SK-N-SH (cell line): ENCODE results near the gene UCP3. TPM values are rescaled to one million over a fixed set of nuclear protein-coding genes. Genes with fewer than 3 reads are reported as not detected.

Source experiments
- CTCF ChIA-PET: fragments of 300-600, 350-600 bp; formaldehyde crosslinking; extraction: SDS; loops from one replicate; lab custom pipeline; 2021; lab: Yijun Ruan, JAX
- POLR2A ChIA-PET: fragments of 350-600 bp; sonication (Branson Sonifier 250); formaldehyde crosslinking; extraction: SDS; loops from one replicate; lab custom pipeline; 2020; ENCODE audit warnings: antibody characterized with exemption, inconsistent platforms; lab: Yijun Ruan, JAX
- DNase-seq: peaks from one replicate; pipeline ENCODE4 v3.0.0; 2012
- H2AFZ ChIP-seq: fragments of 200-600 bp; sonication (generic); 2 replicates; pipeline ENCODE4 v1.8.1; 2016; ENCODE audit warnings: antibody characterized with exemption, mild to moderate bottlenecking, low read depth
- H3F3A ChIP-seq: fragments of 200-600 bp; sonication (generic); replicated peaks from 2 replicates; pipeline ENCODE3; 2016; ENCODE audit warnings: antibody characterized with exemption, mild to moderate bottlenecking; ENCODE audit not compliant: insufficient read depth
- H3K27ac ChIP-seq, 2 experiments: fragments of 200-500 bp in 1 of 2; fragments of 200-600 bp in 1 of 2; sonication (Bioruptor generic) in 1 of 2; sonication (generic), shearing (Covaris generic) in 1 of 2; 2 replicates each; pipeline versions ENCODE4 v1.5.1 to v1.6.1; 2014 to 2016; ENCODE audit warnings: low read depth in 2 of 2, inconsistent platforms in 1 of 2, low read length in 1 of 2, mild to moderate bottlenecking in 1 of 2, mixed read lengths in 1 of 2
- H3K27me3 ChIP-seq: fragments of 200-600 bp; sonication (generic), shearing (Covaris generic); 2 replicates; pipeline ENCODE4 v1.6.1; 2016; ENCODE audit warnings: mixed run types; ENCODE audit not compliant: insufficient read depth
- H3K36me3 ChIP-seq, 2 experiments: fragments of 200-500 bp in 1 of 2; fragments of 200-600 bp in 1 of 2; sonication (Bioruptor generic) in 1 of 2; sonication (generic) in 1 of 2; replicated peaks in 1 of 2; 2 replicates each; pipeline versions ENCODE3 to v1.5.1; 2014 to 2016; ENCODE audit warnings: low read length in 1 of 2, mild to moderate bottlenecking in 1 of 2; ENCODE audit not compliant: insufficient read depth in 2 of 2, control insufficient read depth in 1 of 2
- H3K4me1 ChIP-seq, 2 experiments: fragments of 200-500 bp in 1 of 2; fragments of 200-600 bp in 1 of 2; sonication (Bioruptor generic) in 1 of 2; sonication (generic), shearing (Covaris generic) in 1 of 2; 2 replicates each; pipeline versions ENCODE4 v1.5.1 to v1.6.1; 2014 to 2016; ENCODE audit warnings: low read depth in 1 of 2, low read length in 1 of 2, mixed run types in 1 of 2; ENCODE audit not compliant: insufficient read depth in 2 of 2, control insufficient read depth in 1 of 2
- H3K4me2 ChIP-seq: fragments of 200-600 bp; sonication (generic), shearing (Covaris generic); 2 replicates; pipeline ENCODE4 v1.6.1; 2017; ENCODE audit warnings: mixed run types
- H3K4me3 ChIP-seq, 2 experiments: fragments of 200-500 bp in 1 of 2; fragments of 200-600 bp in 1 of 2; sonication (Bioruptor generic) in 1 of 2; sonication (generic), shearing (Covaris generic) in 1 of 2; 2 replicates each; pipeline versions ENCODE4 v1.5.1 to v1.8.1; 2014 to 2016; ENCODE audit warnings: low read depth in 2 of 2, inconsistent platforms in 1 of 2, low read length in 1 of 2, mild to moderate bottlenecking in 1 of 2, mixed read lengths in 1 of 2, moderate library complexity in 1 of 2
- H3K79me2 ChIP-seq: fragments of 200-600 bp; sonication (generic); 2 replicates; pipeline ENCODE4 v1.8.1; 2017; ENCODE audit warnings: mild to moderate bottlenecking; ENCODE audit not compliant: insufficient read depth
- H3K9ac ChIP-seq: fragments of 200-600 bp; sonication (generic); 2 replicates; pipeline ENCODE4 v1.6.1; 2017; ENCODE audit warnings: mixed run types
- H3K9me2 ChIP-seq: fragments of 200-600 bp; sonication (generic); 2 replicates; pipeline ENCODE4 v1.6.1; 2017; ENCODE audit warnings: mixed run types
- H3K9me3 ChIP-seq: fragments of 200-600 bp; sonication (generic); 2 replicates; pipeline ENCODE4 v1.6.1; 2017; ENCODE audit warnings: mixed run types, mild to moderate bottlenecking, moderate library complexity
- H4K20me1 ChIP-seq: fragments of 200-600 bp; sonication (generic); 2 replicates; pipeline ENCODE4 v1.6.1; 2017; ENCODE audit warnings: mild to moderate bottlenecking, mixed run types; ENCODE audit not compliant: insufficient read depth
- CHD2 ChIP-seq: fragments of 150-350 bp; IDR thresholded peaks from 2 replicates; pipeline ENCODE4 v1.6.1; 2018; ENCODE audit warnings: low read length; ENCODE audit not compliant: partially characterized antibody
- EP300 ChIP-seq, 2 experiments: IDR thresholded peaks; 2 replicates each; pipeline versions ENCODE4 v1.4.0 to v1.6.1; 2012; ENCODE audit warnings: borderline replicate concordance in 1 of 2, low read depth in 1 of 2, low read length in 1 of 2
- EZH2phosphoT487 ChIP-seq: fragments of 200-600 bp; sonication (generic); IDR thresholded peaks from 2 replicates; pipeline ENCODE4 v1.6.1; 2017; ENCODE audit warnings: low read depth, mixed run types, mild to moderate bottlenecking, antibody characterized with exemption, moderate library complexity, borderline replicate concordance
- FOXJ3 ChIP-seq: sonication (generic); formaldehyde crosslinking; IDR thresholded peaks from 2 replicates; pipeline ENCODE4 v1.5.1; 2020; ENCODE audit warnings: mild to moderate bottlenecking, missing genetic modification reagents
- GATA2 ChIP-seq: sonication (generic); formaldehyde crosslinking; IDR thresholded peaks from 2 replicates; pipeline ENCODE4 v1.5.0; 2020; ENCODE audit warnings: mild to moderate bottlenecking, missing genetic modification reagents
- MEF2A ChIP-seq: IDR thresholded peaks from 2 replicates; pipeline ENCODE4 v1.4.0; 2012; ENCODE audit warnings: low read depth, borderline replicate concordance
- POLR2AphosphoS5 ChIP-seq: IDR thresholded peaks from 2 replicates; pipeline ENCODE4 v1.6.1; 2012; ENCODE audit warnings: low read depth, low read length
- RCOR1 ChIP-seq: fragments of 150-350 bp; IDR thresholded peaks from 2 replicates; pipeline ENCODE4 v1.6.1; 2017; ENCODE audit warnings: antibody characterized with exemption, low read length
- RXRA ChIP-seq: IDR thresholded peaks from 2 replicates; pipeline ENCODE4 v1.4.0; 2012; ENCODE audit warnings: low read depth, mild to moderate bottlenecking, borderline replicate concordance
- SMC3 ChIP-seq: IDR thresholded peaks from 2 replicates; pipeline ENCODE4 v1.6.1; 2012; ENCODE audit warnings: low read depth, low read length, improper control_type of control experiment
- TEAD4 ChIP-seq: IDR thresholded peaks from 2 replicates; pipeline ENCODE4 v1.4.0; 2012; ENCODE audit warnings: mild to moderate bottlenecking, borderline replicate concordance; ENCODE audit not compliant: insufficient read depth
- whole genome bisulfite sequencing: methylation state at CpG from one replicate; pipeline ENCODE4 v1.1.6; 2017; ENCODE audit warnings: low lambda C conversion rate; 5-methylcytosine and 5-hydroxymethylcytosine counted together
- polyA plus RNA-seq, 3 experiments: library from polyadenylated mRNA; depleted of rRNA; stranded (reverse); fragments of >200 nt; gene quantifications; 2 replicates each; pipeline ENCODE4 v1.2.3, GENCODE V29; 2012
- TF ChIP-seq, protein P1 (sequence below): IDR thresholded peaks from 2 replicates; pipeline ENCODE4; 2012
- TF ChIP-seq, protein P2 (sequence below): IDR thresholded peaks from 2 replicates; pipeline ENCODE4 v1.6.1; 2012; ENCODE audit warnings: mild to moderate bottlenecking, low read depth, low read length, moderate library complexity
- TF ChIP-seq, protein P3 (sequence below): IDR thresholded peaks from 2 replicates; pipeline ENCODE4 v1.4.0; 2012; ENCODE audit warnings: low read depth
- TF ChIP-seq, protein P4 (sequence below): IDR thresholded peaks from 2 replicates; pipeline ENCODE4 v1.4.0; 2012; ENCODE audit warnings: low read depth, borderline replicate concordance

The UCP3 gene
- polyA plus RNA-seq, 1 of the 3 experiments (the other 2 are of a cell fraction): 1.2 TPM

DNA sequence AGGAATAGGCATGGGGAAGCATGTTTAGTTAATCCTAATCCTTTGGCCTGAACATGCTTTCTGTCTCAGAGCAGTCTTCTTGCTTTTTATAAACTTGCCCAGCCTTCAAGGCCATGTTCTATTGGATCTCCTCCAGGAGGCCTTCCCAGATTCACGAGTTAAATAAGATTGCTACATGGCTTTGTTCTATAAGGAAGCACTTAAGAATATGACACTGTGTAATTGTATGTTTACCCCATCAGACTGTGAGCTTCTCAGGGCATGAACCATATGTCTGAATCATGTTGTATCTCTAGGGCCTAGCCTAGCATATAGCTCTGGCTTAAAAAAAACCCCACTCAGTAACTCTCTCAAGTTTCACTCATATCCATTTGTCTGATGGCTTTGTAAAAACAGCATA, 26.4 kb upstream of the UCP3 start:
- H4K20me1 ChIP-seq: no peaks in the 10 kb centered on the region
- TF ChIP-seq, protein P1, sequence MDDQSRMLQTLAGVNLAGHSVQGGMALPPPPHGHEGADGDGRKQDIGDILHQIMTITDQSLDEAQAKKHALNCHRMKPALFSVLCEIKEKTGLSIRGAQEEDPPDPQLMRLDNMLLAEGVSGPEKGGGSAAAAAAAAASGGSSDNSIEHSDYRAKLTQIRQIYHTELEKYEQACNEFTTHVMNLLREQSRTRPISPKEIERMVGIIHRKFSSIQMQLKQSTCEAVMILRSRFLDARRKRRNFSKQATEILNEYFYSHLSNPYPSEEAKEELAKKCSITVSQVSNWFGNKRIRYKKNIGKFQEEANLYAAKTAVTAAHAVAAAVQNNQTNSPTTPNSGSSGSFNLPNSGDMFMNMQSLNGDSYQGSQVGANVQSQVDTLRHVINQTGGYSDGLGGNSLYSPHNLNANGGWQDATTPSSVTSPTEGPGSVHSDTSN: no peak
- no peak for TF ChIP-seq POLR2AphosphoS5
- TF ChIP-seq EP300 (IDR thresholded peaks at IDR 0.05; ENCODE audit: borderline replicate concordance in 1 of 2, low read depth in 1 of 2, low read length in 1 of 2): no peak
- no peak for TF ChIP-seq TEAD4
- TF ChIP-seq RXRA: no peak
- no peak for TF ChIP-seq RCOR1
- no peak for TF ChIP-seq FOXJ3 (CRISPR knock-in tag)
- TF ChIP-seq SMC3: no peak
- TF ChIP-seq, protein P2, sequence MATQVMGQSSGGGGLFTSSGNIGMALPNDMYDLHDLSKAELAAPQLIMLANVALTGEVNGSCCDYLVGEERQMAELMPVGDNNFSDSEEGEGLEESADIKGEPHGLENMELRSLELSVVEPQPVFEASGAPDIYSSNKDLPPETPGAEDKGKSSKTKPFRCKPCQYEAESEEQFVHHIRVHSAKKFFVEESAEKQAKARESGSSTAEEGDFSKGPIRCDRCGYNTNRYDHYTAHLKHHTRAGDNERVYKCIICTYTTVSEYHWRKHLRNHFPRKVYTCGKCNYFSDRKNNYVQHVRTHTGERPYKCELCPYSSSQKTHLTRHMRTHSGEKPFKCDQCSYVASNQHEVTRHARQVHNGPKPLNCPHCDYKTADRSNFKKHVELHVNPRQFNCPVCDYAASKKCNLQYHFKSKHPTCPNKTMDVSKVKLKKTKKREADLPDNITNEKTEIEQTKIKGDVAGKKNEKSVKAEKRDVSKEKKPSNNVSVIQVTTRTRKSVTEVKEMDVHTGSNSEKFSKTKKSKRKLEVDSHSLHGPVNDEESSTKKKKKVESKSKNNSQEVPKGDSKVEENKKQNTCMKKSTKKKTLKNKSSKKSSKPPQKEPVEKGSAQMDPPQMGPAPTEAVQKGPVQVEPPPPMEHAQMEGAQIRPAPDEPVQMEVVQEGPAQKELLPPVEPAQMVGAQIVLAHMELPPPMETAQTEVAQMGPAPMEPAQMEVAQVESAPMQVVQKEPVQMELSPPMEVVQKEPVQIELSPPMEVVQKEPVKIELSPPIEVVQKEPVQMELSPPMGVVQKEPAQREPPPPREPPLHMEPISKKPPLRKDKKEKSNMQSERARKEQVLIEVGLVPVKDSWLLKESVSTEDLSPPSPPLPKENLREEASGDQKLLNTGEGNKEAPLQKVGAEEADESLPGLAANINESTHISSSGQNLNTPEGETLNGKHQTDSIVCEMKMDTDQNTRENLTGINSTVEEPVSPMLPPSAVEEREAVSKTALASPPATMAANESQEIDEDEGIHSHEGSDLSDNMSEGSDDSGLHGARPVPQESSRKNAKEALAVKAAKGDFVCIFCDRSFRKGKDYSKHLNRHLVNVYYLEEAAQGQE: no peak
- TF ChIP-seq, protein P3, sequence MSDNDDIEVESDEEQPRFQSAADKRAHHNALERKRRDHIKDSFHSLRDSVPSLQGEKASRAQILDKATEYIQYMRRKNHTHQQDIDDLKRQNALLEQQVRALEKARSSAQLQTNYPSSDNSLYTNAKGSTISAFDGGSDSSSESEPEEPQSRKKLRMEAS: no peak
- TF ChIP-seq, protein P4, sequence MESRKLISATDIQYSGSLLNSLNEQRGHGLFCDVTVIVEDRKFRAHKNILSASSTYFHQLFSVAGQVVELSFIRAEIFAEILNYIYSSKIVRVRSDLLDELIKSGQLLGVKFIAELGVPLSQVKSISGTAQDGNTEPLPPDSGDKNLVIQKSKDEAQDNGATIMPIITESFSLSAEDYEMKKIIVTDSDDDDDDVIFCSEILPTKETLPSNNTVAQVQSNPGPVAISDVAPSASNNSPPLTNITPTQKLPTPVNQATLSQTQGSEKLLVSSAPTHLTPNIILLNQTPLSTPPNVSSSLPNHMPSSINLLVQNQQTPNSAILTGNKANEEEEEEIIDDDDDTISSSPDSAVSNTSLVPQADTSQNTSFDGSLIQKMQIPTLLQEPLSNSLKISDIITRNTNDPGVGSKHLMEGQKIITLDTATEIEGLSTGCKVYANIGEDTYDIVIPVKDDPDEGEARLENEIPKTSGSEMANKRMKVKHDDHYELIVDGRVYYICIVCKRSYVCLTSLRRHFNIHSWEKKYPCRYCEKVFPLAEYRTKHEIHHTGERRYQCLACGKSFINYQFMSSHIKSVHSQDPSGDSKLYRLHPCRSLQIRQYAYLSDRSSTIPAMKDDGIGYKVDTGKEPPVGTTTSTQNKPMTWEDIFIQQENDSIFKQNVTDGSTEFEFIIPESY: no peak
- TF ChIP-seq CHD2: no peak
- no peak for TF ChIP-seq MEF2A
- TF ChIP-seq EZH2phosphoT487: no peak
- TF ChIP-seq GATA2 (CRISPR knock-in tag): no peak
- TF ChIP-seq, all 33 proteins: peak for 0
- Histone ChIP-seq H3K9me2 (no peaks in the 10 kb centered on the region), H3F3A (no peaks in the 10 kb centered on the region), H3K4me1 (no peaks in the 10 kb centered on the region), H3K4me3 (no peak overlapping the region), H3K36me3 (peaks cover 31 to 86% of the 10 kb centered on the region in 2 experiments), H2AFZ (no peak overlapping the region), H3K27me3 (no peaks in the 10 kb centered on the region), H3K27ac (no peak overlapping the region), H3K9ac (no peak overlapping the region), H3K79me2 (no peaks in the 10 kb centered on the region), H3K4me2 (no peak overlapping the region), H3K9me3 (no peaks in the 10 kb centered on the region)
- ChIA-PET CTCF (no interaction called here), POLR2A (no interaction called here)
- DNase-seq: no peak
- 85% methylated on average over 1 of the region's 1 CpG for WGBS
